Vagina (tissue), 2 donors: ENCODE measurements around the gene PLEKHA6. TPM values are rescaled to one million over a fixed set of nuclear protein-coding genes. Genes with fewer than 3 reads are reported as not detected.

ENCODE experiments used
- DNase-seq, 2 donors: peaks; one replicate each; pipeline ENCODE4 v3.0.0-alpha.2; 2017; ENCODE audit errors: extremely low spot score in 2 of 2
- H3K27ac ChIP-seq: fragments of 200-600 bp; sonication (generic); one replicate; pipeline ENCODE4 v1.5.1; 2019
- H3K27me3 ChIP-seq: fragments of 200-600 bp; sonication (generic); one replicate; pipeline ENCODE4 v1.5.1; 2019
- H3K36me3 ChIP-seq, 2 donors: fragments of 200-600 bp; sonication (generic); one replicate each; pipeline ENCODE4 v1.5.1; 2017 to 2019
- H3K4me1 ChIP-seq: fragments of 200-600 bp; sonication (generic); one replicate; pipeline ENCODE4 v1.5.1; 2019
- H3K4me3 ChIP-seq, 2 donors: fragments of 200-600 bp; sonication (generic); 1 replicate in 1 of 2; 2 replicates in 1 of 2; pipeline ENCODE4 v1.5.1; 2016 to 2019
- H3K9me3 ChIP-seq: fragments of 200-600 bp; sonication (generic); one replicate; pipeline ENCODE4 v1.5.1; 2019
- POLR2A ChIP-seq, 2 donors: fragments of 450-650 bp; IDR thresholded peaks; one replicate each; pipeline ENCODE4 v1.6.1; 2017; ENCODE audit warnings: antibody characterized with exemption in 2 of 2, mild to moderate bottlenecking in 2 of 2, moderate library complexity in 2 of 2
- POLR2AphosphoS5 ChIP-seq, 2 donors: sonication (generic); formaldehyde crosslinking; IDR thresholded peaks; one replicate each; pipeline ENCODE4 v1.9.0; 2017; ENCODE audit warnings: antibody characterized with exemption in 2 of 2, mild to moderate bottlenecking in 2 of 2, low read depth in 1 of 2; ENCODE audit not compliant: insufficient read depth in 1 of 2
- intact Hi-C: fragments of 100-400 bp; cut with DNase I; formaldehyde crosslinking; loops from one replicate; pipeline ENCODE4 v1.15.1; 2023
- total RNA-seq: library from RNA; depleted of rRNA; stranded (reverse); fragments of >200 nt; gene quantifications from one replicate; pipeline ENCODE4 v1.2.3, GENCODE V29; 2016
- TF ChIP-seq, protein P1 (sequence below), 3 experiments: fragments of 450-650 bp in 2 of 3; fragments of 200-600 bp in 1 of 3; sonication (generic) in 1 of 3; IDR thresholded peaks; one replicate each; pipeline ENCODE4 v1.5.1; 2017 to 2019; ENCODE audit warnings: antibody characterized with exemption in 3 of 3, mild to moderate bottlenecking in 2 of 3, moderate library complexity in 2 of 3

Gene PLEKHA6
- total RNA-seq, 1 donor from 2014 or later: 15.0 TPM

DNA sequence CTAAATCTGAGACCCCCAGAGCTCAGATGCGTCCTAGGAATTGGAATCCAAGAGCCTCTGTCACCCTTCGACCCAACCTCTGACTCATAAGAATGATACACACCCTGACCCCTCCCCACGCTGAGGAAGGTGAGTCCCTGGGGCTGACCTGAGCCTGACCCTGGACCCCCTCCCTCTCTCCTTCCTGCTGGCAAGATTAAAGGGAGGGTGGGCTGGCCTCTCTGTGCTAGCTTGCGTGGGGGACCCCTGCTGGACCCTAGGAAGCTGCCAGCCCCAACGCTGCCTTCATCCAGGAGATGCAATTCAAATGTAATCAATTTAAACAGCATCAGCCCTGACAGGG lies 627 bp downstream of the PLEKHA6 start:
- Histone ChIP-seq H3K4me3 (peak overlapping the region; percentile 18 to 33), H3K27ac (no peak overlapping the region), H3K36me3 (no peaks in the 10 kb centered on the region), H3K27me3 (no peaks in the 10 kb centered on the region), H3K9me3 (no peaks in the 10 kb centered on the region), H3K4me1 (peaks cover 21% of the 10 kb centered on the region)
- TF ChIP-seq, protein P1, sequence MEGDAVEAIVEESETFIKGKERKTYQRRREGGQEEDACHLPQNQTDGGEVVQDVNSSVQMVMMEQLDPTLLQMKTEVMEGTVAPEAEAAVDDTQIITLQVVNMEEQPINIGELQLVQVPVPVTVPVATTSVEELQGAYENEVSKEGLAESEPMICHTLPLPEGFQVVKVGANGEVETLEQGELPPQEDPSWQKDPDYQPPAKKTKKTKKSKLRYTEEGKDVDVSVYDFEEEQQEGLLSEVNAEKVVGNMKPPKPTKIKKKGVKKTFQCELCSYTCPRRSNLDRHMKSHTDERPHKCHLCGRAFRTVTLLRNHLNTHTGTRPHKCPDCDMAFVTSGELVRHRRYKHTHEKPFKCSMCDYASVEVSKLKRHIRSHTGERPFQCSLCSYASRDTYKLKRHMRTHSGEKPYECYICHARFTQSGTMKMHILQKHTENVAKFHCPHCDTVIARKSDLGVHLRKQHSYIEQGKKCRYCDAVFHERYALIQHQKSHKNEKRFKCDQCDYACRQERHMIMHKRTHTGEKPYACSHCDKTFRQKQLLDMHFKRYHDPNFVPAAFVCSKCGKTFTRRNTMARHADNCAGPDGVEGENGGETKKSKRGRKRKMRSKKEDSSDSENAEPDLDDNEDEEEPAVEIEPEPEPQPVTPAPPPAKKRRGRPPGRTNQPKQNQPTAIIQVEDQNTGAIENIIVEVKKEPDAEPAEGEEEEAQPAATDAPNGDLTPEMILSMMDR (IDR thresholded peaks at IDR 0.05): no peak
- TF ChIP-seq POLR2A (IDR thresholded peaks at IDR 0.05): no peak
- no peak for TF ChIP-seq POLR2AphosphoS5 (IDR thresholded peaks at IDR 0.05; ENCODE audit: insufficient read depth in 1 of 2, low read depth in 1 of 2)
- no peak for DNase-seq
- intact Hi-C loops: no loop called here

DNA sequence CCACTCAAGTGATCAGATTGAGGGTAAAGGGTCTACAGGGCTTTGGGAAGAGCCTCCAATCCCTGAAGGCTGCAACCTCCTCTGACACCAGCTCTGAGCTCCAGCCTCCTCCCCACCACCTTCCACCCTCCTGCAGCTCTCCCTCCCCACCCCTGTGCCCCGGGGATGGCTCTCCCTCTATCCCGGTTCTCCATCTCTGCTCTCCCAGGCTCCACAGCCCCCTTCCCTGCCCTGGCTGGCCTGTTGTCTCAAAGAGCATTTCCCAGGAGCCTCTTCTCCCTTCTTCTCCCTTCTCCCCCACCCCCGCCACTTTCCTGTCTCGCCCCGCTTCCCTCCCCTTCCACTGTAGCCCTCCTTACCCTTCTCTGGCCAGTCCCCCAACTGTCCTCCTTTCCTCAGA lies 1.1 kb downstream of the PLEKHA6 start:
- H3K27me3 ChIP-seq: no peaks in the 10 kb centered on the region
- TF ChIP-seq POLR2A (IDR thresholded peaks at IDR 0.05) (no peak), POLR2AphosphoS5 (IDR thresholded peaks at IDR 0.05; ENCODE audit: insufficient read depth in 1 of 2, low read depth in 1 of 2) (no peak)
- TF ChIP-seq, protein P1 (IDR thresholded peaks at IDR 0.05): no peak
- DNase-seq: no peak
- H3K9me3 ChIP-seq: no peaks in the 10 kb centered on the region
- peak overlapping the region in 1 of 2 donors; percentile 33 for H3K4me3 ChIP-seq
- no peak overlapping the region for H3K27ac ChIP-seq
- H3K36me3 ChIP-seq: no peaks in the 10 kb centered on the region
- intact Hi-C loops: no loop called here
- H3K4me1 ChIP-seq: peaks cover 16% of the 10 kb centered on the region

DNA sequence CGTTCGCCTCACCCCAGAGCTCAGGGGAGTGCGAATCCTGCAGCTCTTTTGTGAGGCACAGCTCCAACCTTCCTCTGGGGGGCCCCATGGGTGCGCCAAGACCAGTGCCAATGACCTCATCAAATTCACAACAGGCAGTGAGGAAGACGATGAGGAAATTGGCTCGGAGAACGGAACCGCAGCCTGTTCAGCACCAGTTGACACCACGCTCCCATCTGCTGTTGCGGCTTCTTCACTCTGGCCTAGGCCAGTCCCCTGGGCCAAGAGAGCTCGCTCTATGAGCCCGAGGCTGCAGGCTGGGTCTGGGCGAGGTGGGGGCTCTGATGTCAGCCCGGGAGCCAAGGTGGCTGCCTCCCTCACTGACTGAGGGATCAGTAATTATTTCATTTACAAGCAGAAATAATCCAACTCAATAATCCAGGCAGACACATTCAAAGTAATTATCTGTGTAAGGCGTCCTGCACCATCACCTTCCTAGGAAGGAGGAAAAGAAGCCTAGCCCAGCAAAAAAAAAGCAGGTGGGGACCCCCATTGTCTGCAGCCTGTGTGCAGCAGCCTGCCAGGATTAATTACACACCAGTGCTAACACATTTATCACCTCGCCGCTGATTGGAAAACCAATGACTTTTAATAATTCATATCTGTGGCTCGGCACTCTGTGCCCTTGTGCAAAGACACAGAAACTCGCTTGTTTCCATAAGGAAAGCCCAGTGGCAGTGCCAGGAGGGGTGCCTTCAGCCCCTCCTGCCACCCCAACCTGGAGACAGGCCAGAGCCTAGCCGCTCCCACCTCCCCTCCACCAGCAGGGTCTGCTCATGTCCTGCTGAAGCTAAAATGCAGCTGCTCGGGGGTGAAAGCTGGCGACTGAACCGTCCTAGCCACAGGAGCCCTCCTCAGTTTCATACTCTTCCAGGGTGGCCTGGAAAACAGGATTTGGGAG lies 1.9 kb downstream of the PLEKHA6 start:
- no peak overlapping the region for H3K27ac ChIP-seq
- H3K27me3 ChIP-seq: no peaks in the 10 kb centered on the region
- no peaks in the 10 kb centered on the region for H3K9me3 ChIP-seq
- no peaks in the 10 kb centered on the region for H3K36me3 ChIP-seq
- no peak for DNase-seq
- H3K4me1 ChIP-seq: peaks cover 10% of the 10 kb centered on the region
- TF ChIP-seq POLR2AphosphoS5 (IDR thresholded peaks at IDR 0.05; ENCODE audit: insufficient read depth in 1 of 2, low read depth in 1 of 2) (no peak), POLR2A (IDR thresholded peaks at IDR 0.05) (no peak)
- TF ChIP-seq, protein P1 (IDR thresholded peaks at IDR 0.05): no peak
- no peak overlapping the region for H3K4me3 ChIP-seq
- intact Hi-C loops: no loop called here

DNA sequence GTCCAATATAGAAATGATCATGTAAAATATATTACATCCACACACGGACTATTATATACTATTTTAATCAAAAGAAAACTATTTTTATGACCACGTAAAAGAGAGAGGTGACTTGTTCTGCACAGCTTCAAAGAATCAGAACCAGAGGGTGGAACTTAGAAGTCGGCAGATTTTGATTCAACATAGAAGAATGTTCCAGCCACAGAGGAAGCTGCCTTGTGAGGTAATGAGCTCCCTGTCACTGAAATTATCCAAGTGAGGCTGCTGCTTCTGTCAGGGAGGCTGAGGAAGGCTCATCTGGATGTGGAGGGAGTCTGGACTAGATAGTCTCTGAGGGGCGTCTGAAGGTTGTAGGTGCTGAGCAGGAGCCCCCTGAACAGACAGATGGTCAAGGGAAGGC lies 2.7 kb downstream of the PLEKHA6 start:
- Histone ChIP-seq H3K27ac (no peak overlapping the region), H3K4me1 (peaks cover 10% of the 10 kb centered on the region), H3K27me3 (no peaks in the 10 kb centered on the region), H3K36me3 (no peaks in the 10 kb centered on the region), H3K4me3 (no peak overlapping the region), H3K9me3 (no peaks in the 10 kb centered on the region)
- intact Hi-C loops: no loop called here
- no peak for DNase-seq
- TF ChIP-seq POLR2AphosphoS5 (IDR thresholded peaks at IDR 0.05; ENCODE audit: insufficient read depth in 1 of 2, low read depth in 1 of 2): no peak
- no peak for TF ChIP-seq POLR2A (IDR thresholded peaks at IDR 0.05)
- TF ChIP-seq, protein P1 (IDR thresholded peaks at IDR 0.05): no peak

DNA sequence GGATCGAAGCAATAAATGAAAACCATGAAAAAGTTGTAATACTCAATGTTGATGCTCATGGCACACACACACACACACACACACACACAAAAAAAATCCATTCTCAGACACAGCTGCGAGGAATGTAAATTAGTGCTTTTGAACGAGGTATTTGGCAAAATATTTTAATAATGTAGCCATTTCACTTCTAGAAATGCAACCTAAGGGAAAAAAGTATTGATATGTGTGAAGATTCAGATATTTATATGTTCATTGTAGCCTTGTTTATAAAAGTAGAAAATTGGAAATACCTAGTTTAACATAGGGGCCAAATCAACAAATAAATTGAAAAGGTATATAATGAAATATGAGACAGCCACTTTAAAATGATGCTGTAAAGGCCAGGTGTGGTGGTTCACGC lies 3.8 kb downstream of the PLEKHA6 start:
- intact Hi-C loops: no loop called here
- H3K27me3 ChIP-seq: no peaks in the 10 kb centered on the region

More for the DNA sequence above, 3.8 kb downstream of the PLEKHA6 start:
- Histone ChIP-seq H3K27ac (no peak overlapping the region), H3K4me1 (peaks cover 17% of the 10 kb centered on the region), H3K9me3 (no peaks in the 10 kb centered on the region), H3K4me3 (no peak overlapping the region), H3K36me3 (no peaks in the 10 kb centered on the region)
- TF ChIP-seq POLR2AphosphoS5 (IDR thresholded peaks at IDR 0.05; ENCODE audit: insufficient read depth in 1 of 2, low read depth in 1 of 2) (no peak), POLR2A (IDR thresholded peaks at IDR 0.05) (no peak)
- TF ChIP-seq, protein P1 (IDR thresholded peaks at IDR 0.05): no peak
- no peak for DNase-seq
